WTC11 (cell line): Measurements from ENCODE around the gene FAM227A. TPM values are rescaled to one million over a fixed set of nuclear protein-coding genes. Genes with fewer than 3 reads are reported as not detected.
"Not testable (repeated sequence)": the region's sequence is repeated elsewhere in the genome, so short reads cannot be mapped to it uniquely, and the experiment has no call there.

Experiments used
- ATAC-seq: fragments of 200-7000 bp; cut with Tn5 transposase; 2 replicates; pipeline ENCODE4 v1.10.0; 2021; ENCODE audit warnings: mild to moderate bottlenecking, moderate library complexity
- CTCF ChIA-PET: fragments of 300-600 bp; sonication (Branson Sonifier 250); formaldehyde crosslinking; loops from one replicate; lab custom pipeline; 2021; ENCODE audit warnings: antibody characterized with exemption; lab: Charles Lee
- POLR2A ChIA-PET: fragments of 350-600 bp; sonication (Branson Sonifier 250); formaldehyde crosslinking; loops from one replicate; lab custom pipeline; 2021; ENCODE audit warnings: antibody characterized with exemption; lab: Charles Lee
- DNase-seq: peaks from one replicate; pipeline ENCODE4 v3.0.0; 2021; ENCODE audit warnings: low spot score
- H3K27ac Mint-ChIP-seq: 2 replicates; pipeline ENCODE4 v1.8.0; 2021; ENCODE audit warnings: mixed read lengths
- H3K27me3 Mint-ChIP-seq: 2 replicates; pipeline ENCODE4 v1.8.0; 2021; ENCODE audit warnings: low read depth, mild to moderate bottlenecking, moderate library complexity, mixed read lengths
- H3K36me3 Mint-ChIP-seq: 2 replicates; pipeline ENCODE4 v1.8.0; 2021; ENCODE audit warnings: mixed read lengths
- H3K4me1 Mint-ChIP-seq: 2 replicates; pipeline ENCODE4 v1.8.0; 2022; ENCODE audit warnings: mixed read lengths
- H3K4me3 Mint-ChIP-seq: 2 replicates; pipeline ENCODE4 v1.8.0; 2021; ENCODE audit warnings: mild to moderate bottlenecking, moderate library complexity, mixed read lengths
- H3K9me3 Mint-ChIP-seq: 2 replicates; pipeline ENCODE4 v1.8.0; 2021; ENCODE audit warnings: mixed read lengths
- ATF3 ChIP-seq: sonication (generic); formaldehyde crosslinking; conservative IDR thresholded peaks from 2 replicates; pipeline ENCODE4 v1.8.1; 2022; ENCODE audit warnings: mild to moderate bottlenecking, missing genetic modification reagents
- CREM ChIP-seq: sonication (generic); formaldehyde crosslinking; IDR thresholded peaks from 2 replicates; pipeline ENCODE4 v1.8.1; 2022; ENCODE audit warnings: mild to moderate bottlenecking, missing genetic modification reagents, moderate library complexity
- EMX1 ChIP-seq: fragments of 250-450 bp; sonication (Bioruptor Pico); IDR thresholded peaks from 2 replicates; pipeline ENCODE4 v1.8.0; 2021; ENCODE audit warnings: mild to moderate bottlenecking
- ESRRA ChIP-seq: sonication (generic); formaldehyde crosslinking; IDR thresholded peaks from 2 replicates; pipeline ENCODE4 v1.8.1; 2022; ENCODE audit warnings: mild to moderate bottlenecking, missing genetic modification reagents, borderline replicate concordance
- IRF2 ChIP-seq: sonication (generic); formaldehyde crosslinking; IDR thresholded peaks from 2 replicates; pipeline ENCODE4 v1.8.0; 2022; ENCODE audit warnings: low read depth, missing genetic modification reagents, borderline replicate concordance
- NFATC4 ChIP-seq: fragments of 250-450 bp; sonication (Bioruptor Pico); IDR thresholded peaks from 2 replicates; pipeline ENCODE4 v1.9.0; 2021; ENCODE audit warnings: mild to moderate bottlenecking
- PRRX2 ChIP-seq: fragments of 250-450 bp; sonication (Bioruptor Pico); IDR thresholded peaks from 2 replicates; pipeline ENCODE4 v1.8.0; 2021; ENCODE audit warnings: mild to moderate bottlenecking
- RELA ChIP-seq: sonication (generic); formaldehyde crosslinking; IDR thresholded peaks from 2 replicates; pipeline ENCODE4 v1.8.1; 2022; ENCODE audit warnings: missing genetic modification reagents, mild to moderate bottlenecking, borderline replicate concordance
- SOX15 ChIP-seq: fragments of 250-450 bp; sonication (Bioruptor Pico); IDR thresholded peaks from 2 replicates; pipeline ENCODE4 v1.9.0; 2021; ENCODE audit warnings: mild to moderate bottlenecking
- TCF7 ChIP-seq: sonication (generic); formaldehyde crosslinking; IDR thresholded peaks from 2 replicates; pipeline ENCODE4 v1.8.0; 2022; ENCODE audit warnings: mild to moderate bottlenecking, low read depth, missing genetic modification reagents, moderate library complexity
- USF1 ChIP-seq: sonication (generic); formaldehyde crosslinking; IDR thresholded peaks from 2 replicates; pipeline ENCODE4 v1.8.0; 2022; ENCODE audit warnings: mild to moderate bottlenecking, missing genetic modification reagents
- ZNF317 ChIP-seq: sonication (generic); formaldehyde crosslinking; IDR thresholded peaks from 2 replicates; pipeline ENCODE4 v1.8.1; 2023; ENCODE audit warnings: low read depth, mild to moderate bottlenecking, moderate library complexity, missing genetic modification reagents, borderline replicate concordance
- total RNA-seq: library from RNA; stranded (reverse); gene quantifications from 3 replicates; pipeline ENCODE4 v1.2.3, GENCODE V29; 2021
- TF ChIP-seq, protein P1 (sequence below): sonication (generic); formaldehyde crosslinking; IDR thresholded peaks from 2 replicates; pipeline ENCODE4 v1.8.0; 2022; ENCODE audit warnings: mild to moderate bottlenecking, missing genetic modification reagents
- TF ChIP-seq, protein P2 (sequence below): fragments of 250-450 bp; sonication (Bioruptor Pico); IDR thresholded peaks from 2 replicates; pipeline ENCODE4 v1.9.0; 2021; ENCODE audit warnings: mild to moderate bottlenecking
- TF ChIP-seq, protein P3 (sequence below): sonication (generic); formaldehyde crosslinking; IDR thresholded peaks from 2 replicates; pipeline ENCODE4 v1.8.1; 2022; ENCODE audit warnings: mild to moderate bottlenecking, moderate library complexity, missing genetic modification reagents
- TF ChIP-seq, protein P4 (sequence below): sonication (generic); formaldehyde crosslinking; IDR thresholded peaks from 2 replicates; pipeline ENCODE4 v1.8.1; 2023; ENCODE audit warnings: mild to moderate bottlenecking, missing genetic modification reagents

The FAM227A gene
- total RNA-seq, 1 experiment from 2014 or later, result 3.8 TPM

- Mint-ChIP-seq H3K4me1 (no peaks in the 10 kb centered on the region), H3K27me3 (no peaks in the 10 kb centered on the region), H3K4me3 (no peak overlapping the region), H3K9me3 (peaks cover 5% of the 10 kb centered on the region), H3K27ac (no peak overlapping the region), H3K36me3 (peaks cover 20% of the 10 kb centered on the region)
- TF ChIP-seq RELA (no peak), IRF2 (CRISPR knock-in tag) (no peak), PRRX2 (CRISPR knock-in tag) (no peak), EMX1 (CRISPR knock-in tag) (no peak), NFATC4 (CRISPR knock-in tag) (no peak), ESRRA (no peak), ATF3 (CRISPR knock-in tag) (no peak), USF1 (CRISPR knock-in tag) (no peak), TCF7 (no peak), ZNF317 (no peak), SOX15 (no peak)
- TF ChIP-seq, protein P1, sequence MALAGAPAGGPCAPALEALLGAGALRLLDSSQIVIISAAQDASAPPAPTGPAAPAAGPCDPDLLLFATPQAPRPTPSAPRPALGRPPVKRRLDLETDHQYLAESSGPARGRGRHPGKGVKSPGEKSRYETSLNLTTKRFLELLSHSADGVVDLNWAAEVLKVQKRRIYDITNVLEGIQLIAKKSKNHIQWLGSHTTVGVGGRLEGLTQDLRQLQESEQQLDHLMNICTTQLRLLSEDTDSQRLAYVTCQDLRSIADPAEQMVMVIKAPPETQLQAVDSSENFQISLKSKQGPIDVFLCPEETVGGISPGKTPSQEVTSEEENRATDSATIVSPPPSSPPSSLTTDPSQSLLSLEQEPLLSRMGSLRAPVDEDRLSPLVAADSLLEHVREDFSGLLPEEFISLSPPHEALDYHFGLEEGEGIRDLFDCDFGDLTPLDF (CRISPR knock-in tag), result no peak
- TF ChIP-seq, protein P2, sequence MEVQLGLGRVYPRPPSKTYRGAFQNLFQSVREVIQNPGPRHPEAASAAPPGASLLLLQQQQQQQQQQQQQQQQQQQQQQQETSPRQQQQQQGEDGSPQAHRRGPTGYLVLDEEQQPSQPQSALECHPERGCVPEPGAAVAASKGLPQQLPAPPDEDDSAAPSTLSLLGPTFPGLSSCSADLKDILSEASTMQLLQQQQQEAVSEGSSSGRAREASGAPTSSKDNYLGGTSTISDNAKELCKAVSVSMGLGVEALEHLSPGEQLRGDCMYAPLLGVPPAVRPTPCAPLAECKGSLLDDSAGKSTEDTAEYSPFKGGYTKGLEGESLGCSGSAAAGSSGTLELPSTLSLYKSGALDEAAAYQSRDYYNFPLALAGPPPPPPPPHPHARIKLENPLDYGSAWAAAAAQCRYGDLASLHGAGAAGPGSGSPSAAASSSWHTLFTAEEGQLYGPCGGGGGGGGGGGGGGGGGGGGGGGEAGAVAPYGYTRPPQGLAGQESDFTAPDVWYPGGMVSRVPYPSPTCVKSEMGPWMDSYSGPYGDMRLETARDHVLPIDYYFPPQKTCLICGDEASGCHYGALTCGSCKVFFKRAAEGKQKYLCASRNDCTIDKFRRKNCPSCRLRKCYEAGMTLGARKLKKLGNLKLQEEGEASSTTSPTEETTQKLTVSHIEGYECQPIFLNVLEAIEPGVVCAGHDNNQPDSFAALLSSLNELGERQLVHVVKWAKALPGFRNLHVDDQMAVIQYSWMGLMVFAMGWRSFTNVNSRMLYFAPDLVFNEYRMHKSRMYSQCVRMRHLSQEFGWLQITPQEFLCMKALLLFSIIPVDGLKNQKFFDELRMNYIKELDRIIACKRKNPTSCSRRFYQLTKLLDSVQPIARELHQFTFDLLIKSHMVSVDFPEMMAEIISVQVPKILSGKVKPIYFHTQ (CRISPR knock-in tag), result no peak
- TF ChIP-seq, protein P3, sequence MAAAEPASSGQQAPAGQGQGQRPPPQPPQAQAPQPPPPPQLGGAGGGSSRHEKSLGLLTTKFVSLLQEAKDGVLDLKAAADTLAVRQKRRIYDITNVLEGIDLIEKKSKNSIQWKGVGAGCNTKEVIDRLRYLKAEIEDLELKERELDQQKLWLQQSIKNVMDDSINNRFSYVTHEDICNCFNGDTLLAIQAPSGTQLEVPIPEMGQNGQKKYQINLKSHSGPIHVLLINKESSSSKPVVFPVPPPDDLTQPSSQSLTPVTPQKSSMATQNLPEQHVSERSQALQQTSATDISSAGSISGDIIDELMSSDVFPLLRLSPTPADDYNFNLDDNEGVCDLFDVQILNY (CRISPR knock-in tag), result no peak
- ChIA-PET CTCF (no interaction called here), POLR2A (no interaction called here)
- DNase-seq, result no peak
- ATAC-seq, result no peak
Measured at GRCh38 chr22:38649841-38650522, 6.2 kb downstream of the FAM227A start.

- Mint-ChIP-seq H3K9me3 (no peaks in the 10 kb centered on the region), H3K36me3 (peaks cover 23% of the 10 kb centered on the region), H3K4me1 (no peaks in the 10 kb centered on the region), H3K27ac (no peak overlapping the region), H3K4me3 (no peak overlapping the region), H3K27me3 (no peaks in the 10 kb centered on the region)
- TF ChIP-seq IRF2 (CRISPR knock-in tag) (no peak), CREM (CRISPR knock-in tag) (no peak)
- TF ChIP-seq, protein P4, sequence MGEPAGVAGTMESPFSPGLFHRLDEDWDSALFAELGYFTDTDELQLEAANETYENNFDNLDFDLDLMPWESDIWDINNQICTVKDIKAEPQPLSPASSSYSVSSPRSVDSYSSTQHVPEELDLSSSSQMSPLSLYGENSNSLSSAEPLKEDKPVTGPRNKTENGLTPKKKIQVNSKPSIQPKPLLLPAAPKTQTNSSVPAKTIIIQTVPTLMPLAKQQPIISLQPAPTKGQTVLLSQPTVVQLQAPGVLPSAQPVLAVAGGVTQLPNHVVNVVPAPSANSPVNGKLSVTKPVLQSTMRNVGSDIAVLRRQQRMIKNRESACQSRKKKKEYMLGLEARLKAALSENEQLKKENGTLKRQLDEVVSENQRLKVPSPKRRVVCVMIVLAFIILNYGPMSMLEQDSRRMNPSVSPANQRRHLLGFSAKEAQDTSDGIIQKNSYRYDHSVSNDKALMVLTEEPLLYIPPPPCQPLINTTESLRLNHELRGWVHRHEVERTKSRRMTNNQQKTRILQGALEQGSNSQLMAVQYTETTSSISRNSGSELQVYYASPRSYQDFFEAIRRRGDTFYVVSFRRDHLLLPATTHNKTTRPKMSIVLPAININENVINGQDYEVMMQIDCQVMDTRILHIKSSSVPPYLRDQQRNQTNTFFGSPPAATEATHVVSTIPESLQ (CRISPR knock-in tag), result no peak
- ChIA-PET POLR2A (no interaction called here), CTCF (no interaction called here)
- ATAC-seq (no peak), DNase-seq (no peak)
Measured at GRCh38 chr22:38645430-38645829, 10.8 kb downstream of the FAM227A start.

- DNase-seq, POLR2A ChIA-PET, H3K27ac Mint-ChIP-seq, H3K9me3 Mint-ChIP-seq, H3K4me3 Mint-ChIP-seq, H3K4me1 Mint-ChIP-seq, ATAC-seq, CTCF ChIA-PET, H3K27me3 Mint-ChIP-seq: not testable (repeated sequence)
- H3K36me3 Mint-ChIP-seq, result peaks cover 21% of the 10 kb centered on the region
Measured at GRCh38 chr22:38644245-38644644, 11.9 kb downstream of the FAM227A start.
